LNCAP (cell line): ENCODE results near the gene GOLGA3.

Experiments used
- TF ChIP-seq, protein P1 (sequence below): fragments of 450-650 bp; IDR thresholded peaks from 2 replicates; pipeline ENCODE4 v1.5.1; 2017; ENCODE audit warnings: mild to moderate bottlenecking

Gene GOLGA3

DNA sequence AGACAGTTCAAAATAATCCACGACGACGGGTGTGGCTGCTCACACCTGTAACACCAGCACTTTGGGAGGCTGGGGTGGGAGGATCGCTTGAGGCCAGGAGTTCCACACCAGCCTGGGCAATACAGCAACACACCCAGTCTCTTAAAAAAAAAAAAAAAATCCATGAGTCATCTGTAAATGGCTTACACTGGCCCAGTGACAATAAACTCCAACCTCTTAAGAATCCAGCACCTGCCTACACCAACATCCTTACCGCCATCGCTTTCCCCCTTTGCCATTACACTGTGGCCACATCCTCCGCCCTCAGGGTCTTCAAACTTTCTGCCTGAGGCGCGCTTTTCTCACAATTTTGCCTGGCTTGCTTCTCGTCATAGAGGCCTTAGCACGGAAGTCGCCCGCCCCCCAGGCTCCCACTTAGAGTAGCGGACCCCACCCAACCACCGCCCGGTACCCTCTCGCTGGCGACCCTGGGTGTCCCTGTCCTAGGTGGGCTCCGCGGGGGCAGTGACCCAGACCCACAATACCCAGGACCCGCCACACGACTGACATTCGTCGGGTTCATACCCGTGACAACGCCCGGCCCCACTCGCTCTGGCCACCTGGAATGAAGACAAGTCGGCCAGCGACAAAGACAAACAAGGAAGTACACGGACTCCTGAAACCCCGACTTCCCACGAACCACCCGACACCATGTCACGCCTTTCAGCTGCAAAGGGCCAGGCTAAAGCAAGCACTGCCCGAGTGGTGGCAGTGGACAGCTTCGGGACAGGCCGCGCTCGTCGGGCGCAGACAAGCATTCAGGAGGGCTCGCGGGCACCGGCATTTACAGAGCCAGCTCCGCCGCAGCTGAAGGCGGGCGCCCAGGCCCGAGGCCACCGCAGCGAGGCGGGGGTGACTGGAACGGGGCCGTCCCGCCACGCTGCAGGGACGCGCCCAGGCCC is 636 bp downstream of the GOLGA3 start:
- TF ChIP-seq, protein P1, sequence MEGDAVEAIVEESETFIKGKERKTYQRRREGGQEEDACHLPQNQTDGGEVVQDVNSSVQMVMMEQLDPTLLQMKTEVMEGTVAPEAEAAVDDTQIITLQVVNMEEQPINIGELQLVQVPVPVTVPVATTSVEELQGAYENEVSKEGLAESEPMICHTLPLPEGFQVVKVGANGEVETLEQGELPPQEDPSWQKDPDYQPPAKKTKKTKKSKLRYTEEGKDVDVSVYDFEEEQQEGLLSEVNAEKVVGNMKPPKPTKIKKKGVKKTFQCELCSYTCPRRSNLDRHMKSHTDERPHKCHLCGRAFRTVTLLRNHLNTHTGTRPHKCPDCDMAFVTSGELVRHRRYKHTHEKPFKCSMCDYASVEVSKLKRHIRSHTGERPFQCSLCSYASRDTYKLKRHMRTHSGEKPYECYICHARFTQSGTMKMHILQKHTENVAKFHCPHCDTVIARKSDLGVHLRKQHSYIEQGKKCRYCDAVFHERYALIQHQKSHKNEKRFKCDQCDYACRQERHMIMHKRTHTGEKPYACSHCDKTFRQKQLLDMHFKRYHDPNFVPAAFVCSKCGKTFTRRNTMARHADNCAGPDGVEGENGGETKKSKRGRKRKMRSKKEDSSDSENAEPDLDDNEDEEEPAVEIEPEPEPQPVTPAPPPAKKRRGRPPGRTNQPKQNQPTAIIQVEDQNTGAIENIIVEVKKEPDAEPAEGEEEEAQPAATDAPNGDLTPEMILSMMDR = no peak

DNA sequence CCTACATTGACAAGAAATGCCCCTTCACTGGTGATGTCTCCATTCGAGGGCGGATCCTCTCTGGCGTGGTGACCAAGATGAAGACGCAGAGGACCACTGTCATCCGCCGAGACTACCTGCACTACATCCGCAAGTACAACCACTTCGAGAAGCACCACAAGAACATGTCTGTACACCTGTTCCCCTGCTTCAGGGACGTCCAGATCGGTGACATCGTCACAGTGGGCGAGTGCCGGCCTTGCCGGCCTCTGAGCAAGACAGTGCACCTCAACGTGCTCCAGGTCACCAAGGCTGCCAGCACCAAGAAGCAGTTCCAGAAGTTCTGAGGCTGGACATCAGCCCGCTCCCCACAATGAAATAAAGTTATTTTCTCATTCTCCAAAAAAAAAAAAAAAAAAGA is 2.8 kb downstream of the GOLGA3 start:
- TF ChIP-seq, protein P1 = no peak

DNA sequence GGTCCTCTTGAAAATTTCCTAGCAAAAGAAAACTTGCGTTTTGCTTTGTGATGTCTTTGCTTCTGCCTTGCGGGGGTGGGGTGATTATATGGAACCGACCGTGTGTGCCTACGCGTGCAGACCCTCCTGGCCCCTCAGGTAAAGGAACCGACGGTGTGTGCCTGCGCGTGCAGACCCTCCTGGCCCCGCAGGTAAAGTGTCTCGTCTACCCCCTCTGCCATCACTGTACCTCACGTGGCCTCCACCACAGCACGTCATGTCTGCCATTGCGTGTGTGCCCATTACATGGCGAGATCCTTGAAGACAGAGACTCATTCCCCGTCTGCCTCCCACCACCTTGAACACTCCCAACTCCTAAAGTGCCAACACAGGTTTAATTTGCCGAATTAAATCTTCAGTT is 3.6 kb downstream of the GOLGA3 start:
- TF ChIP-seq, protein P1 = no peak

GRCh38 chr12:132824053-132824452 is 4.6 kb downstream of the GOLGA3 start:
- TF ChIP-seq, protein P1 = no peak

- TF ChIP-seq, protein P1 = no peak
Observed at GRCh38 chr12:132818562-132818961, 10.1 kb downstream of the GOLGA3 start.

- TF ChIP-seq, protein P1 = no peak
Observed at GRCh38 chr12:132814232-132814631, 14.4 kb downstream of the GOLGA3 start.

- TF ChIP-seq, protein P1 = no peak
Observed at GRCh38 chr12:132813443-132813842, 15.2 kb downstream of the GOLGA3 start.
